HepG2 (cell line): ENCODE data around the gene DCAF8.

Experiments
- ATF3 ChIP-seq: sonication (generic); formaldehyde crosslinking; IDR thresholded peaks from 2 replicates; pipeline ENCODE4 v1.4.0; 2020; ENCODE audit warnings: missing genetic modification reagents
- SP2 ChIP-seq: sonication (generic); formaldehyde crosslinking; IDR thresholded peaks from 2 replicates; pipeline ENCODE4 v1.5.1; 2020; ENCODE audit warnings: mild to moderate bottlenecking, missing genetic modification reagents
- ZNF282 ChIP-seq: fragments of 450-650 bp; IDR thresholded peaks from 2 replicates; pipeline ENCODE4 v1.6.1; 2018; ENCODE audit not compliant: partially characterized antibody

- TF ChIP-seq SP2 (CRISPR knock-in tag) (peak; percentile 87), ATF3 (no peak), ZNF282 (no peak)
Observed at GRCh38 chr1:160284782-160285344, 22.5 kb upstream of the DCAF8 start, which contains the start of gene PEX19.
